Neural cell (in vitro differentiated cells): ENCODE data around the gene LAMC2. TPM values are rescaled to one million over a fixed set of nuclear protein-coding genes. Genes with fewer than 3 reads are reported as not detected.
"Not testable (repeated sequence)": the region's sequence is repeated elsewhere in the genome, so short reads cannot be mapped to it uniquely, and the experiment has no call there.

Source experiments
- H2AFZ ChIP-seq: fragments of 200-600, 300-800 bp; sonication (generic), shearing (Covaris generic); 2 replicates; pipeline ENCODE4 v1.6.0; 2014; ENCODE audit warnings: low read depth, mild to moderate bottlenecking, antibody characterized with exemption, low read length, moderate library complexity
- H3F3A ChIP-seq: fragments of 200-600 bp; shearing (Covaris generic); 2 replicates; pipeline ENCODE4 v1.6.1; 2016; ENCODE audit warnings: mild to moderate bottlenecking, moderate library complexity, mixed read lengths, antibody characterized with exemption, low read length; ENCODE audit not compliant: insufficient read depth, poor library complexity, severe bottlenecking
- H3K27ac ChIP-seq: fragments of 200-600, 300-800 bp; sonication (generic), shearing (Covaris generic); 2 replicates; pipeline ENCODE4 v1.5.1; 2014; ENCODE audit warnings: mild to moderate bottlenecking, low read length, moderate library complexity
- H3K27me3 ChIP-seq: fragments of 300-800, 200-600 bp; sonication (generic), shearing (Covaris generic); 2 replicates; pipeline ENCODE4 v1.6.0; 2014; ENCODE audit warnings: mild to moderate bottlenecking, low read depth, low read length, moderate library complexity; ENCODE audit not compliant: insufficient read depth
- H3K36me3 ChIP-seq: fragments of 300-800, 200-600 bp; sonication (generic), shearing (Covaris generic); 2 replicates; pipeline ENCODE4 v1.5.1; 2014; ENCODE audit warnings: mild to moderate bottlenecking, antibody characterized with exemption, low read length, moderate library complexity; ENCODE audit not compliant: insufficient read depth
- H3K4me2 ChIP-seq: fragments of 300-800, 200-600 bp; sonication (generic), shearing (Covaris generic); 2 replicates; pipeline ENCODE4 v1.6.0; 2014; ENCODE audit warnings: mild to moderate bottlenecking, low read length
- H3K4me3 ChIP-seq: fragments of 300-800, 200-600 bp; sonication (generic), shearing (Covaris generic); 2 replicates; pipeline ENCODE4 v1.5.1; 2014; ENCODE audit warnings: mild to moderate bottlenecking, low read length, moderate library complexity
- H3K79me2 ChIP-seq: fragments of 200-600 bp; shearing (Covaris generic); replicated peaks from 2 replicates; pipeline ENCODE4 v1.6.0; 2014; ENCODE audit warnings: mild to moderate bottlenecking, low read length, moderate library complexity; ENCODE audit not compliant: insufficient read depth
- H3K9ac ChIP-seq: fragments of 300-800, 200-600 bp; sonication (generic), shearing (Covaris generic); 2 replicates; pipeline ENCODE4 v1.6.1; 2016; ENCODE audit warnings: mild to moderate bottlenecking, low read length, mixed read lengths
- H3K9me2 ChIP-seq: fragments of 200-600 bp; shearing (Covaris generic); 2 replicates; pipeline ENCODE4 v1.6.1; 2016; ENCODE audit warnings: mild to moderate bottlenecking, low read length, mixed read lengths; ENCODE audit not compliant: insufficient read depth
- H3K9me3 ChIP-seq: fragments of 200-600, 300-800 bp; sonication (generic), shearing (Covaris generic); 2 replicates; pipeline ENCODE4 v1.6.1; 2016; ENCODE audit warnings: mild to moderate bottlenecking, mixed run types, low read length, moderate library complexity, mixed read lengths
- H4K20me1 ChIP-seq: fragments of 200-600 bp; shearing (Covaris generic); 2 replicates; pipeline ENCODE4 v1.6.1; 2016; ENCODE audit warnings: mild to moderate bottlenecking, mixed run types; ENCODE audit not compliant: insufficient read depth
- EP300 ChIP-seq: fragments of 450-650 bp; conservative IDR thresholded peaks from 2 replicates; pipeline ENCODE4 v1.6.1; 2014; ENCODE audit warnings: antibody characterized with exemption, mild to moderate bottlenecking, moderate library complexity; ENCODE audit not compliant: poor library complexity, severe bottlenecking
- EZH2 ChIP-seq: fragments of 200-600, 300-800 bp; shearing (Covaris generic), sonication (generic); IDR thresholded peaks from 2 replicates; pipeline ENCODE4 v1.6.1; 2014; ENCODE audit warnings: antibody characterized with exemption, low read length, borderline replicate concordance, mild to moderate bottlenecking; ENCODE audit not compliant: insufficient read depth, poor library complexity, severe bottlenecking
- MXI1 ChIP-seq: fragments of 450-650 bp; conservative IDR thresholded peaks from 2 replicates; pipeline ENCODE4 v1.6.1; 2014; ENCODE audit warnings: antibody characterized with exemption, mild to moderate bottlenecking; ENCODE audit not compliant: poor library complexity, severe bottlenecking
- POLR2AphosphoS5 ChIP-seq: IDR thresholded peaks from 2 replicates; pipeline ENCODE4 v1.6.1; 2012
- RAD21 ChIP-seq: fragments of 450-650 bp; conservative IDR thresholded peaks from 2 replicates; pipeline ENCODE4 v1.6.1; 2014; ENCODE audit warnings: antibody characterized with exemption, mild to moderate bottlenecking, moderate library complexity
- SMC3 ChIP-seq: fragments of 450-650 bp; conservative IDR thresholded peaks from 2 replicates; pipeline ENCODE4 v1.6.1; 2014; ENCODE audit warnings: antibody characterized with exemption, mild to moderate bottlenecking, moderate library complexity; ENCODE audit not compliant: poor library complexity
- TAF1 ChIP-seq: IDR thresholded peaks from 2 replicates; pipeline ENCODE4 v1.6.1; 2012; ENCODE audit warnings: low read depth
- polyA plus RNA-seq: library from polyadenylated mRNA; depleted of rRNA; stranded (reverse); fragments of >200 nt; gene quantifications from 2 replicates; pipeline ENCODE4 v1.2.3, GENCODE V29; 2014
- TF ChIP-seq, protein P1 (sequence below): IDR thresholded peaks from 2 replicates; pipeline ENCODE4 v1.6.1; 2012; ENCODE audit warnings: borderline replicate concordance
- TF ChIP-seq, protein P2 (sequence below): fragments of 450-650 bp; IDR thresholded peaks from 2 replicates; pipeline ENCODE4 v1.5.1; 2014; ENCODE audit warnings: antibody characterized with exemption, mild to moderate bottlenecking, moderate library complexity; ENCODE audit not compliant: poor library complexity, severe bottlenecking

The LAMC2 gene
- polyA plus RNA-seq, 1 donor from 2014 or later = 0.67 TPM

DNA sequence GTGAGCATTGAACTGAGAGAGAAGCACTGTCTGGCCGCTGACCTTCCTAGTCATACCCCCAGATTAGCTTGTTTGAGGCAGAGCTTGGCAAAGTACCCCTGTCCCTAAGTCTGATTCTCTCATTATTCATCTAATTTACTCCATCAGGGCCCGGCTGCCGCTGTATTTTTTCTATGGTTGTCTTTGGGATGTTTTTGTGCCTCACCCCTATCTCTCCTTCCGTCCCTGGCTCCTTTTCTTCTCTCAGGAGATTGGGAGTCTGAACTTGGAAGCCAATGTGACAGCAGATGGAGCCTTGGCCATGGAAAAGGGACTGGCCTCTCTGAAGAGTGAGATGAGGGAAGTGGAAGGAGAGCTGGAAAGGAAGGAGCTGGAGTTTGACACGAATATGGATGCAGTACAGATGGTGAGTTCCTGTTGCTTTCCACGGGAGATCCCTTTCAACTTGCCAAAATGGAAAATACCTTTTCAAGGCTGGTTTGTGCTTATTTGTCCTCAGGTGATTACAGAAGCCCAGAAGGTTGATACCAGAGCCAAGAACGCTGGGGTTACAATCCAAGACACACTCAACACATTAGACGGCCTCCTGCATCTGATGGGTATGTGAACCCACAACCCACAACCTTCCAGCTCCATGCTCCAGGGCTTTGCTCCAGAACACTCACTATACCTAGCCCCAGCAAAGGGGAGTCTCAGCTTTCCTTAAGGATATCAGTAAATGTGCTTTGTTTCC is 53.9 kb downstream of the LAMC2 start:
- H2AFZ ChIP-seq = no peak overlapping the region
- H3K4me3 ChIP-seq = no peak overlapping the region
- H3K79me2 ChIP-seq = no peaks in the 10 kb centered on the region
- no peaks in the 10 kb centered on the region for H3K9me2 ChIP-seq
- no peaks in the 10 kb centered on the region for H3K27me3 ChIP-seq
- H3K4me2 ChIP-seq = no peak overlapping the region
- no peak for TF ChIP-seq POLR2AphosphoS5
- no peak for TF ChIP-seq TAF1
- TF ChIP-seq, protein P1, sequence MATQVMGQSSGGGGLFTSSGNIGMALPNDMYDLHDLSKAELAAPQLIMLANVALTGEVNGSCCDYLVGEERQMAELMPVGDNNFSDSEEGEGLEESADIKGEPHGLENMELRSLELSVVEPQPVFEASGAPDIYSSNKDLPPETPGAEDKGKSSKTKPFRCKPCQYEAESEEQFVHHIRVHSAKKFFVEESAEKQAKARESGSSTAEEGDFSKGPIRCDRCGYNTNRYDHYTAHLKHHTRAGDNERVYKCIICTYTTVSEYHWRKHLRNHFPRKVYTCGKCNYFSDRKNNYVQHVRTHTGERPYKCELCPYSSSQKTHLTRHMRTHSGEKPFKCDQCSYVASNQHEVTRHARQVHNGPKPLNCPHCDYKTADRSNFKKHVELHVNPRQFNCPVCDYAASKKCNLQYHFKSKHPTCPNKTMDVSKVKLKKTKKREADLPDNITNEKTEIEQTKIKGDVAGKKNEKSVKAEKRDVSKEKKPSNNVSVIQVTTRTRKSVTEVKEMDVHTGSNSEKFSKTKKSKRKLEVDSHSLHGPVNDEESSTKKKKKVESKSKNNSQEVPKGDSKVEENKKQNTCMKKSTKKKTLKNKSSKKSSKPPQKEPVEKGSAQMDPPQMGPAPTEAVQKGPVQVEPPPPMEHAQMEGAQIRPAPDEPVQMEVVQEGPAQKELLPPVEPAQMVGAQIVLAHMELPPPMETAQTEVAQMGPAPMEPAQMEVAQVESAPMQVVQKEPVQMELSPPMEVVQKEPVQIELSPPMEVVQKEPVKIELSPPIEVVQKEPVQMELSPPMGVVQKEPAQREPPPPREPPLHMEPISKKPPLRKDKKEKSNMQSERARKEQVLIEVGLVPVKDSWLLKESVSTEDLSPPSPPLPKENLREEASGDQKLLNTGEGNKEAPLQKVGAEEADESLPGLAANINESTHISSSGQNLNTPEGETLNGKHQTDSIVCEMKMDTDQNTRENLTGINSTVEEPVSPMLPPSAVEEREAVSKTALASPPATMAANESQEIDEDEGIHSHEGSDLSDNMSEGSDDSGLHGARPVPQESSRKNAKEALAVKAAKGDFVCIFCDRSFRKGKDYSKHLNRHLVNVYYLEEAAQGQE = no peak
- no peak for TF ChIP-seq EZH2
- TF ChIP-seq SMC3 = no peak
- no peak for TF ChIP-seq EP300
- TF ChIP-seq, protein P2, sequence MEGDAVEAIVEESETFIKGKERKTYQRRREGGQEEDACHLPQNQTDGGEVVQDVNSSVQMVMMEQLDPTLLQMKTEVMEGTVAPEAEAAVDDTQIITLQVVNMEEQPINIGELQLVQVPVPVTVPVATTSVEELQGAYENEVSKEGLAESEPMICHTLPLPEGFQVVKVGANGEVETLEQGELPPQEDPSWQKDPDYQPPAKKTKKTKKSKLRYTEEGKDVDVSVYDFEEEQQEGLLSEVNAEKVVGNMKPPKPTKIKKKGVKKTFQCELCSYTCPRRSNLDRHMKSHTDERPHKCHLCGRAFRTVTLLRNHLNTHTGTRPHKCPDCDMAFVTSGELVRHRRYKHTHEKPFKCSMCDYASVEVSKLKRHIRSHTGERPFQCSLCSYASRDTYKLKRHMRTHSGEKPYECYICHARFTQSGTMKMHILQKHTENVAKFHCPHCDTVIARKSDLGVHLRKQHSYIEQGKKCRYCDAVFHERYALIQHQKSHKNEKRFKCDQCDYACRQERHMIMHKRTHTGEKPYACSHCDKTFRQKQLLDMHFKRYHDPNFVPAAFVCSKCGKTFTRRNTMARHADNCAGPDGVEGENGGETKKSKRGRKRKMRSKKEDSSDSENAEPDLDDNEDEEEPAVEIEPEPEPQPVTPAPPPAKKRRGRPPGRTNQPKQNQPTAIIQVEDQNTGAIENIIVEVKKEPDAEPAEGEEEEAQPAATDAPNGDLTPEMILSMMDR = no peak
- no peak for TF ChIP-seq MXI1
- no peak for TF ChIP-seq RAD21
- no peak overlapping the region for H3K9ac ChIP-seq
- no peaks in the 10 kb centered on the region for H4K20me1 ChIP-seq
- no peaks in the 10 kb centered on the region for H3K9me3 ChIP-seq
- H3K27ac ChIP-seq = no peak overlapping the region
- no peaks in the 10 kb centered on the region for H3F3A ChIP-seq
- no peaks in the 10 kb centered on the region for H3K36me3 ChIP-seq

DNA sequence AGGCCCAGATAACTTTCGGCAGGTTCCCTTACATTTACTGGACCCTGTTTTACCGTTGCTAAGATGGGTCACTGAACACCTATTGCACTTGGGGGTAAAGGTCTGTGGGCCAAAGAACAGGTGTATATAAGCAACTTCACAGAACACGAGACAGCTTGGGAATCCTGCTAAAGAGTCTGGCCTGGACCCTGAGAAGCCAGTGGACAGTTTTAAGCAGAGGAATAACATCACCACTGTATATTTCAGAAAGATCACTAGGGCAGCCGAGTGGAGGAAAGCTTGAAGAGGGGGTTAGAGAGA is 54.4 kb downstream of the LAMC2 start:
- TF ChIP-seq EP300 = no peak
- TF ChIP-seq MXI1 = no peak
- no peak for TF ChIP-seq EZH2
- TF ChIP-seq POLR2AphosphoS5 = no peak
- TF ChIP-seq, protein P1 = no peak
- no peak for TF ChIP-seq RAD21
- TF ChIP-seq, protein P2 = no peak
- TF ChIP-seq TAF1 = no peak
- TF ChIP-seq SMC3 = no peak
- no peak overlapping the region for H2AFZ ChIP-seq
- H3K9ac ChIP-seq = no peak overlapping the region

DNA sequence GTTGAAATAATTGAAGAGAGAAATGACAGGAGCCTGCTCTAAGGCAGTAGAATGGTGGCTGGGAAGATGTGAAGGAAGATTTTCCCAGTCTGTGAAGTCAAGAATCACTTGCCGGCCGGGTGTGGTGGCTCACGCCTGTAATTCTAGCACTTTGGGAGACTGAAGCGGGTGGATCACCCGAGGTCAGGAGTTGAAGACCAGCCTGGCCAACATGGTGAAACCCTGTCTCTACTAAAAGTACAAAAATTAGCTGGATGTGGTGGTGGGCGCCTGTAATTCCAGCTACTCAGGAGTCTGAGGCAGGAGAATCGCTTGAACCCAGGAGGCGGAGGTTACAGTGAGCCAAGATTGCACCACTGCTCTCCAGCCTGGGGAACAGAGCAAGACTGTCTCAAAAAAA is 54.8 kb downstream of the LAMC2 start:
- H3K4me3 ChIP-seq, H2AFZ ChIP-seq, H3K27me3 ChIP-seq, H3K9me2 ChIP-seq, H3K4me2 ChIP-seq, H3K9ac ChIP-seq, H4K20me1 ChIP-seq, H3K27ac ChIP-seq, H3K79me2 ChIP-seq, H3K9me3 ChIP-seq, H3F3A ChIP-seq, H3K36me3 ChIP-seq: not testable (repeated sequence)

More for the DNA sequence above, 54.4 kb downstream of the LAMC2 start:
- Histone ChIP-seq H3K36me3 (no peaks in the 10 kb centered on the region), H3K9me3 (no peaks in the 10 kb centered on the region), H3K4me2 (no peak overlapping the region), H3K27me3 (no peaks in the 10 kb centered on the region), H3K9me2 (no peaks in the 10 kb centered on the region), H4K20me1 (no peaks in the 10 kb centered on the region), H3K79me2 (no peaks in the 10 kb centered on the region), H3K4me3 (no peak overlapping the region), H3K27ac (no peak overlapping the region), H3F3A (no peaks in the 10 kb centered on the region)
